OCI-LY7 (cell line): ENCODE data around the gene LPGAT1. TPM values are rescaled to one million over a fixed set of nuclear protein-coding genes. Genes with fewer than 3 reads are reported as not detected.
"Not testable (repeated sequence)": the region's sequence is repeated elsewhere in the genome, so short reads cannot be mapped to it uniquely, and the experiment has no call there.

Source experiments
- BruUV-seq: library from RNA; stranded (reverse); fragments of 400-500 nt; replicated peaks from 2 replicates; lab custom pipeline; 2021; lab: Mats Ljungman, UMichigan
- CTCF ChIA-PET: fragments of 300-600 bp; sonication (Branson Sonifier 250); formaldehyde crosslinking; loops from one replicate; lab custom pipeline; 2022; ENCODE audit warnings: antibody characterized with exemption; ENCODE audit not compliant: unreplicated experiment; lab: Charles Lee
- POLR2A ChIA-PET: fragments of 300-600 bp; sonication (Branson Sonifier 250); formaldehyde crosslinking; loops from one replicate; lab custom pipeline; 2022; ENCODE audit warnings: antibody characterized with exemption; lab: Charles Lee
- DNase-seq: peaks from one replicate; pipeline ENCODE4 v3.0.0-alpha.2; 2015; ENCODE audit warnings: low spot score
- H2AFZ ChIP-seq: fragments of 200-600 bp; sonication (generic), shearing (Covaris generic); 2 replicates; pipeline ENCODE4 v1.6.1; 2014; ENCODE audit warnings: mild to moderate bottlenecking, antibody characterized with exemption, low read length, moderate library complexity
- H3K27ac ChIP-seq: fragments of 200-600 bp; sonication (generic); 2 replicates; pipeline ENCODE4 v1.5.1; 2014; ENCODE audit warnings: mixed run types, low read depth, mild to moderate bottlenecking, moderate library complexity, low read length, inconsistent platforms; ENCODE audit not compliant: poor library complexity, severe bottlenecking
- H3K36me3 ChIP-seq: fragments of 200-600 bp; sonication (generic); 2 replicates; pipeline ENCODE4 v1.6.1; 2014; ENCODE audit warnings: mild to moderate bottlenecking, antibody characterized with exemption, low read length, moderate library complexity, mixed read lengths; ENCODE audit not compliant: insufficient read depth
- H3K4me1 ChIP-seq: fragments of 200-600 bp; sonication (generic); 2 replicates; pipeline ENCODE4 v1.5.1; 2014; ENCODE audit warnings: mild to moderate bottlenecking, low read length; ENCODE audit not compliant: insufficient read depth, poor library complexity, severe bottlenecking
- H3K4me2 ChIP-seq: fragments of 200-600 bp; sonication (generic); 2 replicates; pipeline ENCODE4 v1.6.1; 2014; ENCODE audit warnings: mild to moderate bottlenecking, low read length
- H3K4me3 ChIP-seq: fragments of 200-600 bp; sonication (generic); 2 replicates; pipeline ENCODE4 v1.5.1; 2014; ENCODE audit warnings: mild to moderate bottlenecking, low read depth, low read length; ENCODE audit not compliant: poor library complexity, severe bottlenecking
- H3K79me2 ChIP-seq: fragments of 200-600 bp; sonication (generic); 2 replicates; pipeline ENCODE4 v1.6.1; 2016; ENCODE audit warnings: low read depth, mild to moderate bottlenecking, low read length, moderate library complexity, mixed read lengths; ENCODE audit not compliant: insufficient read depth
- H3K9me2 ChIP-seq: fragments of 200-600 bp; sonication (generic); 2 replicates; pipeline ENCODE4 v1.6.1; 2016; ENCODE audit warnings: mild to moderate bottlenecking, low read length, mixed read lengths; ENCODE audit not compliant: insufficient read depth
- H3K9me3 ChIP-seq: fragments of 200-600 bp; sonication (generic); 2 replicates; pipeline ENCODE4 v1.6.1; 2014; ENCODE audit warnings: mild to moderate bottlenecking, mixed run types, low read length, mixed read lengths
- H4K20me1 ChIP-seq: fragments of 200-600 bp; sonication (generic); 2 replicates; pipeline ENCODE4 v1.6.1; 2014; ENCODE audit warnings: mild to moderate bottlenecking, antibody characterized with exemption, low read length, moderate library complexity, mixed read lengths; ENCODE audit not compliant: insufficient read depth
- EZH2phosphoT487 ChIP-seq: fragments of 200-600 bp; sonication (generic); IDR thresholded peaks from 2 replicates; pipeline ENCODE4 v1.6.1; 2018; ENCODE audit warnings: low read depth, borderline replicate concordance, mild to moderate bottlenecking, mixed run types, antibody characterized with exemption, low read length, moderate library complexity, mixed read lengths
- intact Hi-C: fragments of 100-400 bp; cut with micrococcal nuclease; formaldehyde crosslinking; loops from one replicate; pipeline ENCODE4 v1.10.0; 2022; ENCODE audit not compliant: unreplicated experiment
- small RNA-seq: library from RNA; depleted of rRNA; stranded (forward); fragments of <200 nt; gene quantifications from one replicate; pipeline ENCODE3, GENCODE V24; 2014
- total RNA-seq, 2 experiments: library from RNA; depleted of rRNA in 1 of 2; stranded (reverse); fragments of >200 nt in 1 of 2; shearing (Covaris generic) in 1 of 2; gene quantifications; 2 replicates each; pipeline ENCODE4 v1.2.3, GENCODE V29; 2014 to 2022
- TF ChIP-seq, protein P1 (sequence below): fragments of 200-600 bp; sonication (generic); conservative IDR thresholded peaks from 2 replicates; pipeline ENCODE4 v1.5.1; 2014; ENCODE audit warnings: mild to moderate bottlenecking, antibody characterized with exemption, low read length, moderate library complexity, mixed read lengths

Gene LPGAT1
- total RNA-seq, 2 experiments from 2014 or later = 14.1 to 35.2 TPM

DNA sequence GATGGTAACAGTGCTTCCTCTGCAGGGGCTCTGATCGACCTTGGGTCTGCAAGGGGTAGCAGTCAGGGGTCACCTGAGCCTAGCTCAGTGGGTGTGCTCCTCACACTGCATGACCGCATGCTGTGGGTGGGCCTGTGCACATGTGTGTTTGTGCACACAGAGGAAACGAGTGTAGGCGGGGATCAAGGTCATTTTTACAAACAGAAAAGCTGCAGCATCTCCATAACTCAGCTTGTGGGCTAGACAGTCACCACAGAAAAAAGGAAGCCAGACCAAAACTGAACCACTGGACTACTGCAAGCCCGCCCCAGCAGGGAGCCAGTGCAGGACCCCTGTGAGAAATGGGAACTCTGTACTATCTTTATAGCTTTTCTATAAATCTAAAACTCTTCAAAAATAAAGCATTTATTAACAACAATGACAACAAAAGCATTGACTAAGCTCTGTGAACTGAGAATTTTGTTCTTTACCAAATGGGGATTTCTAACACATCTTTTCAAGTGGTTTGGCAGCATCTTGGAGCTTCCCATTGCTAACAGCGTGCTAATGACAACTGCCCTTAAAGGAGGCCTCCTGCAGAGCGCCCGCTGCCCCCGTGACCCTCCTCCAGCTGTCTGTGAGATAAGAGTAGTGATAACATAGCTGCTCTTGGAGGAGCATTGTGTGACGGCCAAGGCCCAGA, 135.3 kb downstream of the LPGAT1 start:
- BruUV-seq = no TSS peak
- Histone ChIP-seq H3K4me2 (no peak overlapping the region), H3K9me2 (no peaks in the 10 kb centered on the region), H3K4me3 (no peak overlapping the region), H4K20me1 (0 out of 2 replicates have a peak, but pooled peaks cover 5% of the 10 kb centered on the region), H3K9me3 (no peaks in the 10 kb centered on the region), H3K79me2 (no peaks in the 10 kb centered on the region), H2AFZ (no peak overlapping the region), H3K36me3 (no peaks in the 10 kb centered on the region), H3K27ac (no peak overlapping the region), H3K4me1 (peaks cover 42% of the 10 kb centered on the region)
- DNase-seq = no peak
- TF ChIP-seq EZH2phosphoT487 = no peak
- TF ChIP-seq, protein P1, sequence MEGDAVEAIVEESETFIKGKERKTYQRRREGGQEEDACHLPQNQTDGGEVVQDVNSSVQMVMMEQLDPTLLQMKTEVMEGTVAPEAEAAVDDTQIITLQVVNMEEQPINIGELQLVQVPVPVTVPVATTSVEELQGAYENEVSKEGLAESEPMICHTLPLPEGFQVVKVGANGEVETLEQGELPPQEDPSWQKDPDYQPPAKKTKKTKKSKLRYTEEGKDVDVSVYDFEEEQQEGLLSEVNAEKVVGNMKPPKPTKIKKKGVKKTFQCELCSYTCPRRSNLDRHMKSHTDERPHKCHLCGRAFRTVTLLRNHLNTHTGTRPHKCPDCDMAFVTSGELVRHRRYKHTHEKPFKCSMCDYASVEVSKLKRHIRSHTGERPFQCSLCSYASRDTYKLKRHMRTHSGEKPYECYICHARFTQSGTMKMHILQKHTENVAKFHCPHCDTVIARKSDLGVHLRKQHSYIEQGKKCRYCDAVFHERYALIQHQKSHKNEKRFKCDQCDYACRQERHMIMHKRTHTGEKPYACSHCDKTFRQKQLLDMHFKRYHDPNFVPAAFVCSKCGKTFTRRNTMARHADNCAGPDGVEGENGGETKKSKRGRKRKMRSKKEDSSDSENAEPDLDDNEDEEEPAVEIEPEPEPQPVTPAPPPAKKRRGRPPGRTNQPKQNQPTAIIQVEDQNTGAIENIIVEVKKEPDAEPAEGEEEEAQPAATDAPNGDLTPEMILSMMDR = no peak
- ChIA-PET CTCF (interaction anchor here (0.9 to 1.2 kb wide), 2 partner anchors 11 to 15 kb away, joined by 3 to 5 read pairs; no protein-coding TSS in a partner anchor), POLR2A (interaction anchor here (0.5 to 1.1 kb wide), 5 partner anchors 14 to 1369 kb away, joined by 3 to 7 read pairs (median 3); no protein-coding TSS in a partner anchor)
- intact Hi-C loops = loop anchor here (5.0 kb wide), 2 partner anchors 247 to 592 kb away; partner anchors contain the start of gene PPP2R5A

DNA sequence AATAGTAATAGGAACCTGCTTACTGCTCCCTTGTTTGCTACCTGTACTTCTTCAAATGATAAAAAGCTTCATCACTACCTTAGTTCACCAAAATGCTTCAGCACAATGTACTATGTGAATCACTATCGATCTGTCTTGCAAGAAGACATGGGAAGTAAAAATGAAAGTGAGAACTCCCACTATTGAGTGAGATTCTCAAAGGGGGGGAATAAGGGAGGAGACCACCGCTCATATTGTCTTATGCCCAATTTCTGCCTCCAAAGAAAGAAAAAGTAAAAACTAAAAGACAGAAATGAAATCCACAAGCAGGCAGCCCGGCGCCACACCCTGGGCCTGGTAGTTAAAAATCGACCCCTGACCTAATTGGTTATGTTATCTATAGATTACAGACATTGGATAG, 136.7 kb downstream of the LPGAT1 start:
- H3K79me2 ChIP-seq, H3K36me3 ChIP-seq, DNase-seq, H3K4me3 ChIP-seq, H3K9me2 ChIP-seq, H4K20me1 ChIP-seq, H3K4me2 ChIP-seq, H2AFZ ChIP-seq, CTCF ChIA-PET, intact Hi-C loops, H3K9me3 ChIP-seq, H3K27ac ChIP-seq, BruUV-seq: not testable (repeated sequence)
- H3K4me1 ChIP-seq = peaks cover 35% of the 10 kb centered on the region
- POLR2A ChIA-PET = interaction anchor here (1.0 kb wide), 1 partner anchor 13 kb away, joined by 5 read pairs; no protein-coding TSS in a partner anchor

Small RNAs within 50 kb of the gene (small RNA-seq; reads per million reads assigned to genes)
- gene RF00019 = not detected
- not detected for gene RN7SL344P

Other genes with a start within 250 kb of the LPGAT1 start
- gene NEK2, start 155.1 kb downstream of the LPGAT1 start, total RNA-seq (2014; rRNA removed; shearing (Covaris generic)) = 55.9 and 72.4 TPM in 2 replicates
- gene NEK2, start 155.1 kb downstream of the LPGAT1 start, total RNA-seq (2022) = 69.0 and 74.6 TPM in 2 replicates
- gene INTS7, start 204.8 kb upstream of the LPGAT1 start, total RNA-seq (2014; rRNA removed; shearing (Covaris generic)) = 16.7 and 17.8 TPM in 2 replicates
- 25.5 and 25.8 TPM in 2 replicates for gene INTS7, start 204.8 kb upstream of the LPGAT1 start, total RNA-seq (2022)
- gene DTL, start 205.0 kb upstream of the LPGAT1 start, total RNA-seq (2014; rRNA removed; shearing (Covaris generic)) = 64.4 and 71.5 TPM in 2 replicates
- gene DTL, start 205.0 kb upstream of the LPGAT1 start, total RNA-seq (2022) = 61.4 and 61.7 TPM in 2 replicates